ENCODE results near the gene MYOG. TPM values are rescaled to one million over a fixed set of nuclear protein-coding genes. Genes with fewer than 3 reads are reported as not detected.

MYOG gene
- total RNA-seq, 1 experiment from 2014 or later = not detected

- intact Hi-C loops (cut with micrococcal nuclease; ENCODE audit: unreplicated experiment) = no loop called here
- no peaks in the 10 kb centered on the region for H3K9me3 Mint-ChIP-seq (ENCODE audit: low read depth, unreplicated experiment)
- H3K4me3 Mint-ChIP-seq (ENCODE audit: low read depth, unreplicated experiment) = no peak overlapping the region
- CTCF ChIA-PET = interaction anchor here (0.6 to 0.8 kb wide), 3 partner anchors 90 to 1736 kb away, joined by 3 to 4 read pairs (median 3); no protein-coding TSS in a partner anchor
- H3K27me3 Mint-ChIP-seq (ENCODE audit: unreplicated experiment) = peaks cover 95% of the 10 kb centered on the region
- H3K27ac Mint-ChIP-seq (ENCODE audit: unreplicated experiment) = no peak overlapping the region
- no peaks in the 10 kb centered on the region for H3K36me3 Mint-ChIP-seq (ENCODE audit: insufficient read depth, unreplicated experiment)
- TF ChIP-seq CTCF (IDR thresholded peaks at IDR 0.05; ENCODE audit: unreplicated experiment) = no peak
- no peaks in the 10 kb centered on the region for H3K4me1 Mint-ChIP-seq (ENCODE audit: low read depth, unreplicated experiment)
- BruUV-seq (replicated peaks) = no TSS peak
- DNase-seq = no peak
Measured at GRCh38 chr1:203082571-203083462, 3.0 kb downstream of the MYOG start.

- TF ChIP-seq CTCF (IDR thresholded peaks at IDR 0.05; ENCODE audit: unreplicated experiment) = no peak
- no peaks in the 10 kb centered on the region for H3K9me3 Mint-ChIP-seq (ENCODE audit: low read depth, unreplicated experiment)
- no TSS peak for BruUV-seq (replicated peaks)
- peaks cover 95% of the 10 kb centered on the region for H3K27me3 Mint-ChIP-seq (ENCODE audit: unreplicated experiment)
- H3K27ac Mint-ChIP-seq (ENCODE audit: unreplicated experiment) = no peak overlapping the region
- no peaks in the 10 kb centered on the region for H3K36me3 Mint-ChIP-seq (ENCODE audit: insufficient read depth, unreplicated experiment)
- CTCF ChIA-PET = interaction anchor here (0.6 kb wide), 1 partner anchor 1735 kb away, joined by 3 read pairs; no protein-coding TSS in a partner anchor
- intact Hi-C loops (cut with micrococcal nuclease; ENCODE audit: unreplicated experiment) = no loop called here
- H3K4me1 Mint-ChIP-seq (ENCODE audit: low read depth, unreplicated experiment) = no peaks in the 10 kb centered on the region
- DNase-seq = no peak
- no peak overlapping the region for H3K4me3 Mint-ChIP-seq (ENCODE audit: low read depth, unreplicated experiment)
Measured at GRCh38 chr1:203082231-203082505, 3.6 kb downstream of the MYOG start.

- Mint-ChIP-seq H3K9me3 (ENCODE audit: low read depth, unreplicated experiment) (no peaks in the 10 kb centered on the region), H3K36me3 (ENCODE audit: insufficient read depth, unreplicated experiment) (no peaks in the 10 kb centered on the region), H3K4me1 (ENCODE audit: low read depth, unreplicated experiment) (no peaks in the 10 kb centered on the region), H3K27me3 (ENCODE audit: unreplicated experiment) (peaks cover 95% of the 10 kb centered on the region), H3K27ac (ENCODE audit: unreplicated experiment) (no peak overlapping the region), H3K4me3 (ENCODE audit: low read depth, unreplicated experiment) (no peak overlapping the region)
- CTCF ChIA-PET = interaction anchor here (0.7 kb wide), 1 partner anchor 8 kb away, joined by 3 read pairs; no protein-coding TSS in a partner anchor
- DNase-seq = no peak
- no TSS peak for BruUV-seq (replicated peaks)
- intact Hi-C loops (cut with micrococcal nuclease; ENCODE audit: unreplicated experiment) = no loop called here
- TF ChIP-seq CTCF (IDR thresholded peaks at IDR 0.05; ENCODE audit: unreplicated experiment) = no peak
Measured at GRCh38 chr1:203081465-203082230, 4.2 kb downstream of the MYOG start.

- BruUV-seq (replicated peaks) = no TSS peak
- peaks cover 94% of the 10 kb centered on the region for H3K27me3 Mint-ChIP-seq (ENCODE audit: unreplicated experiment)
- CTCF ChIA-PET = interaction anchor here (0.7 kb wide), 1 partner anchor 9 kb away, joined by 3 read pairs; no protein-coding TSS in a partner anchor
Measured at GRCh38 chr1:203080456-203080855, 5.4 kb downstream of the MYOG start.

More at GRCh38 chr1:203080456-203080855, 5.4 kb downstream of the MYOG start:
- Mint-ChIP-seq H3K4me1 (ENCODE audit: low read depth, unreplicated experiment) (no peaks in the 10 kb centered on the region), H3K27ac (ENCODE audit: unreplicated experiment) (no peak overlapping the region), H3K4me3 (ENCODE audit: low read depth, unreplicated experiment) (no peak overlapping the region), H3K9me3 (ENCODE audit: low read depth, unreplicated experiment) (no peaks in the 10 kb centered on the region), H3K36me3 (ENCODE audit: insufficient read depth, unreplicated experiment) (no peaks in the 10 kb centered on the region)
- no peak for DNase-seq
- intact Hi-C loops (cut with micrococcal nuclease; ENCODE audit: unreplicated experiment) = no loop called here
- no peak for TF ChIP-seq CTCF (IDR thresholded peaks at IDR 0.05; ENCODE audit: unreplicated experiment)
